ENCODE measurements around the gene CSTF2T.

DNA sequence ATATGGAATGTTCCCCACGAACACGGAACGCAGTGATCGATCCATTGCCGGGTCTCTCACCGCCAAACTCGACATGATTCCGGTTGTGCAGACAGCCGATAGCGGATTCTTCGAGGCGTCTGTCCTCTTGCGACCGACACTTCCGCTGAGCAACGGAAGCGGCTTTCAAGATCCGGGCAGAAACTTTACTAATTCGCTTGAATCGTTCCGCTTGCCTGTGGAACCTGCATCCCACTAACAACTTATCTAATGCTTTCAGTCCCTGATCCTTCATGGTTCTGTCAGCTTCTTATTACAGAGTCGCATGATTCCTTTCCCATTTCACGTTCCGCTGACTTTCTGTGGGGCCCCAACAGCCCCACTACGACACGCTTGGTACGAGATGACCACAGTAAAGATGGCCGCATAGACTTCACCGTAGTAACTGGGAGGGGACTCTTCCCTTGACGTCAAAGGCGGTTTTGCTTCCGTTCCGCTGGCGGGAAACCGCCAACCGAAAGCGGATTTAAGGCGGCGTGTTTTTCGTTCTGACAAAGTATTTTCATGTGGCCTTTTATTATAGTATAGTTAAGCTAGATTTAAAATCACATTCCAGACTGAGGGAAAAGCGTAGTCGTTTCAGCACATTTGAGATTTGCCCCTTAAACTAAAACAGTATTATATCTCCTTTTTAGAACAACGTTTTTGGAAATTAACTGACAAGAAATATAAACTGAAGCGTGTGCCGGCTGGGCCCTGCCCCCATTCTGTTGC is at the start of gene CSTF2T:
- TF ChIP-seq, protein P1, sequence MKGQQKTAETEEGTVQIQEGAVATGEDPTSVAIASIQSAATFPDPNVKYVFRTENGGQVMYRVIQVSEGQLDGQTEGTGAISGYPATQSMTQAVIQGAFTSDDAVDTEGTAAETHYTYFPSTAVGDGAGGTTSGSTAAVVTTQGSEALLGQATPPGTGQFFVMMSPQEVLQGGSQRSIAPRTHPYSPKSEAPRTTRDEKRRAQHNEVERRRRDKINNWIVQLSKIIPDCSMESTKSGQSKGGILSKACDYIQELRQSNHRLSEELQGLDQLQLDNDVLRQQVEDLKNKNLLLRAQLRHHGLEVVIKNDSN (CRISPR knock-in tag; IDR thresholded peaks at IDR 0.05) = no peak
- TF ChIP-seq FOXJ3 (CRISPR knock-in tag; IDR thresholded peaks at IDR 0.05; ENCODE audit: borderline replicate concordance) (no peak), ZNF396 (CRISPR knock-in tag; IDR thresholded peaks at IDR 0.05; ENCODE audit: borderline replicate concordance) (peak; percentile 15; the same call in 1 of the 2 replicates), TEAD4 (CRISPR knock-in tag; IDR thresholded peaks at IDR 0.05) (no peak), CBFB (CRISPR knock-in tag; IDR thresholded peaks at IDR 0.05; ENCODE audit: low read depth) (no peak), ESRRA (CRISPR knock-in tag; IDR thresholded peaks at IDR 0.05; ENCODE audit: borderline replicate concordance) (no peak), NFYB (CRISPR knock-in tag; conservative IDR thresholded peaks at IDR 0.05; ENCODE audit: low read depth) (no peak), GABPB1 (CRISPR knock-in tag; IDR thresholded peaks at IDR 0.05) (0 out of 2 replicates have a peak, but pooled peaks have one; percentile 27), TEAD1 (CRISPR knock-in tag; IDR thresholded peaks at IDR 0.05) (no peak)
- TF ChIP-seq, protein P2, sequence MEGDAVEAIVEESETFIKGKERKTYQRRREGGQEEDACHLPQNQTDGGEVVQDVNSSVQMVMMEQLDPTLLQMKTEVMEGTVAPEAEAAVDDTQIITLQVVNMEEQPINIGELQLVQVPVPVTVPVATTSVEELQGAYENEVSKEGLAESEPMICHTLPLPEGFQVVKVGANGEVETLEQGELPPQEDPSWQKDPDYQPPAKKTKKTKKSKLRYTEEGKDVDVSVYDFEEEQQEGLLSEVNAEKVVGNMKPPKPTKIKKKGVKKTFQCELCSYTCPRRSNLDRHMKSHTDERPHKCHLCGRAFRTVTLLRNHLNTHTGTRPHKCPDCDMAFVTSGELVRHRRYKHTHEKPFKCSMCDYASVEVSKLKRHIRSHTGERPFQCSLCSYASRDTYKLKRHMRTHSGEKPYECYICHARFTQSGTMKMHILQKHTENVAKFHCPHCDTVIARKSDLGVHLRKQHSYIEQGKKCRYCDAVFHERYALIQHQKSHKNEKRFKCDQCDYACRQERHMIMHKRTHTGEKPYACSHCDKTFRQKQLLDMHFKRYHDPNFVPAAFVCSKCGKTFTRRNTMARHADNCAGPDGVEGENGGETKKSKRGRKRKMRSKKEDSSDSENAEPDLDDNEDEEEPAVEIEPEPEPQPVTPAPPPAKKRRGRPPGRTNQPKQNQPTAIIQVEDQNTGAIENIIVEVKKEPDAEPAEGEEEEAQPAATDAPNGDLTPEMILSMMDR (IDR thresholded peaks at IDR 0.05) = no peak
- TF ChIP-seq, protein P3, sequence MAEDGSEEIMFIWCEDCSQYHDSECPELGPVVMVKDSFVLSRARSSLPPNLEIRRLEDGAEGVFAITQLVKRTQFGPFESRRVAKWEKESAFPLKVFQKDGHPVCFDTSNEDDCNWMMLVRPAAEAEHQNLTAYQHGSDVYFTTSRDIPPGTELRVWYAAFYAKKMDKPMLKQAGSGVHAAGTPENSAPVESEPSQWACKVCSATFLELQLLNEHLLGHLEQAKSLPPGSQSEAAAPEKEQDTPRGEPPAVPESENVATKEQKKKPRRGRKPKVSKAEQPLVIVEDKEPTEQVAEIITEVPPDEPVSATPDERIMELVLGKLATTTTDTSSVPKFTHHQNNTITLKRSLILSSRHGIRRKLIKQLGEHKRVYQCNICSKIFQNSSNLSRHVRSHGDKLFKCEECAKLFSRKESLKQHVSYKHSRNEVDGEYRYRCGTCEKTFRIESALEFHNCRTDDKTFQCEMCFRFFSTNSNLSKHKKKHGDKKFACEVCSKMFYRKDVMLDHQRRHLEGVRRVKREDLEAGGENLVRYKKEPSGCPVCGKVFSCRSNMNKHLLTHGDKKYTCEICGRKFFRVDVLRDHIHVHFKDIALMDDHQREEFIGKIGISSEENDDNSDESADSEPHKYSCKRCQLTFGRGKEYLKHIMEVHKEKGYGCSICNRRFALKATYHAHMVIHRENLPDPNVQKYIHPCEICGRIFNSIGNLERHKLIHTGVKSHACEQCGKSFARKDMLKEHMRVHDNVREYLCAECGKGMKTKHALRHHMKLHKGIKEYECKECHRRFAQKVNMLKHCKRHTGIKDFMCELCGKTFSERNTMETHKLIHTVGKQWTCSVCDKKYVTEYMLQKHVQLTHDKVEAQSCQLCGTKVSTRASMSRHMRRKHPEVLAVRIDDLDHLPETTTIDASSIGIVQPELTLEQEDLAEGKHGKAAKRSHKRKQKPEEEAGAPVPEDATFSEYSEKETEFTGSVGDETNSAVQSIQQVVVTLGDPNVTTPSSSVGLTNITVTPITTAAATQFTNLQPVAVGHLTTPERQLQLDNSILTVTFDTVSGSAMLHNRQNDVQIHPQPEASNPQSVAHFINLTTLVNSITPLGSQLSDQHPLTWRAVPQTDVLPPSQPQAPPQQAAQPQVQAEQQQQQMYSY (CRISPR knock-in tag; IDR thresholded peaks at IDR 0.05) = no peak
- TF ChIP-seq, protein P4, sequence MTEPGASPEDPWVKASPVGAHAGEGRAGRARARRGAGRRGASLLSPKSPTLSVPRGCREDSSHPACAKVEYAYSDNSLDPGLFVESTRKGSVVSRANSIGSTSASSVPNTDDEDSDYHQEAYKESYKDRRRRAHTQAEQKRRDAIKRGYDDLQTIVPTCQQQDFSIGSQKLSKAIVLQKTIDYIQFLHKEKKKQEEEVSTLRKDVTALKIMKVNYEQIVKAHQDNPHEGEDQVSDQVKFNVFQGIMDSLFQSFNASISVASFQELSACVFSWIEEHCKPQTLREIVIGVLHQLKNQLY (CRISPR knock-in tag; IDR thresholded peaks at IDR 0.05) = no peak
- TF ChIP-seq, protein P5, sequence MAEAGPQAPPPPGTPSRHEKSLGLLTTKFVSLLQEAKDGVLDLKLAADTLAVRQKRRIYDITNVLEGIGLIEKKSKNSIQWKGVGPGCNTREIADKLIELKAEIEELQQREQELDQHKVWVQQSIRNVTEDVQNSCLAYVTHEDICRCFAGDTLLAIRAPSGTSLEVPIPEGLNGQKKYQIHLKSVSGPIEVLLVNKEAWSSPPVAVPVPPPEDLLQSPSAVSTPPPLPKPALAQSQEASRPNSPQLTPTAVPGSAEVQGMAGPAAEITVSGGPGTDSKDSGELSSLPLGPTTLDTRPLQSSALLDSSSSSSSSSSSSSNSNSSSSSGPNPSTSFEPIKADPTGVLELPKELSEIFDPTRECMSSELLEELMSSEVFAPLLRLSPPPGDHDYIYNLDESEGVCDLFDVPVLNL (CRISPR knock-in tag; IDR thresholded peaks at IDR 0.05; ENCODE audit: borderline replicate concordance, low read depth) = peak; percentile 86; the same call in 1 of the 2 replicates
- TF ChIP-seq, protein P6, sequence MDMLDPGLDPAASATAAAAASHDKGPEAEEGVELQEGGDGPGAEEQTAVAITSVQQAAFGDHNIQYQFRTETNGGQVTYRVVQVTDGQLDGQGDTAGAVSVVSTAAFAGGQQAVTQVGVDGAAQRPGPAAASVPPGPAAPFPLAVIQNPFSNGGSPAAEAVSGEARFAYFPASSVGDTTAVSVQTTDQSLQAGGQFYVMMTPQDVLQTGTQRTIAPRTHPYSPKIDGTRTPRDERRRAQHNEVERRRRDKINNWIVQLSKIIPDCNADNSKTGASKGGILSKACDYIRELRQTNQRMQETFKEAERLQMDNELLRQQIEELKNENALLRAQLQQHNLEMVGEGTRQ (CRISPR knock-in tag; IDR thresholded peaks at IDR 0.05) = no peak

Measured in WTC11 (cell line).